GM12892 (cell line): ENCODE measurements around the gene GNA14.

Experiments
- DNase-seq: peaks from one replicate; pipeline ENCODE4 v3.0.0; 2011; ENCODE audit not compliant: insufficient read length
- FAIRE-seq: peaks from 2 replicates; lab custom pipeline; 2011; peaks lifted over from hg19 to GRCh38; lab: Jason Lieb, UNC
- POLR2A ChIP-seq: IDR thresholded peaks from 2 replicates; pipeline ENCODE4 v1.6.1; 2011; ENCODE audit warnings: low read depth, low read length, control low read depth
- POLR2AphosphoS5 ChIP-seq: IDR thresholded peaks from 2 replicates; pipeline ENCODE4 v1.6.1; 2011; ENCODE audit warnings: low read depth, low read length, control low read depth
- TAF1 ChIP-seq: IDR thresholded peaks from 2 replicates; pipeline ENCODE4 v1.6.1; 2011; ENCODE audit warnings: low read depth, mild to moderate bottlenecking, control low read depth, low read length, borderline replicate concordance

Gene GNA14

DNA sequence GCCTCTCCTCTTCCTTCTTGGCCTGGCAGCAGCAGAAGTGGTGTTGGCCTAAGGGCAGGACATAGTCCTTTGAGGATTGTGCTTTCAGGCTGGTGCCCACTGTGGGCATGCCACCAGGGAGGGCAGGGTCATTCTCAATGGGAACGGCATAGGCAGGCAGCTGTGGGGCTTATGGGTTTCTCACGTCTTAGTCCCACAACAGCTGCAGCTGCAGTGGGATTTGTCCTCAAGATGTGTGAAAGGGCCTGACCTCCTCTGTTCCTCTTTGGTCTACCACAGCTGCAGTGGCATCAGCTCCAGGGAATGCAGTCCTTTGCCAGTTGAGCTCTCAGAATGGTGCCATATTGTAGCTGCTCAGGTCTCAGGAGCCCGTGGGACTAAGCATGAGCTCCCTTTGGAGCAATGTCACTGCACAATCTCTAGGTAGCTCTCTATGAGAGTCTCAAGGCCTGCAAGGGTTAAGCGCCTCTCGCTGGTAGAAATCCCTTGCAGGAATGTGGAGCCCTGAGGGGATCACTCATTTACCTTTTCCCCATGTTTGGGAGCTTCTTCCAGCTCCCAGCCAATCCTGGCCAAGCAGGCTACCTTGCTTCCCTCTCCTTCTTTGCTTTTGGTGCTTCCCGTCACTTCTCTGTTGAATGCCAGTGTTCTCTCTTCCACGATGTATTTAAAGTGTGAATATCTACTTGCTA, 104.8 kb downstream of the GNA14 start:
- no peak for FAIRE-seq
- DNase-seq: no peak
- TF ChIP-seq POLR2A: no peak
- TF ChIP-seq TAF1: no peak
- no peak for TF ChIP-seq POLR2AphosphoS5

DNA sequence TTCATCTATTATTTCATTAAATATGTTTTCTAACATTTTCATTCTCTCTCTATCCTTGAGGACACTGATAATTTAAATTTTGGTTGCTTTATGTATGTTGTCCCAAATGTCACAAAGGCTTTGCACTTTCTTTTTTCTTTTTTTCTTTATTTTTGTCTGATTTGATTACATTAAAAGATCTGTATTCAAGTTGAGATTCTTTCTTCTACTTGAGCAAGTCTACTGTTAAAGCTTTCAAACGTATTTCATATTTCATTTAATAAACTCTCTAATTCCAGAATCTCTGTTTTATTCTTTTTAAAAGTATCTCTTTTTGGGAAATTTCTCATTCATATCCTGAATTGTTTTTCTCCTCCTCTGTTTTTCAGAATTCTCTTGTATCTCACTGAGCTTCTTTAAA, 106.5 kb downstream of the GNA14 start:
- DNase-seq (no peak), FAIRE-seq (no peak)
- no peak for TF ChIP-seq POLR2A
- no peak for TF ChIP-seq TAF1
- no peak for TF ChIP-seq POLR2AphosphoS5

DNA sequence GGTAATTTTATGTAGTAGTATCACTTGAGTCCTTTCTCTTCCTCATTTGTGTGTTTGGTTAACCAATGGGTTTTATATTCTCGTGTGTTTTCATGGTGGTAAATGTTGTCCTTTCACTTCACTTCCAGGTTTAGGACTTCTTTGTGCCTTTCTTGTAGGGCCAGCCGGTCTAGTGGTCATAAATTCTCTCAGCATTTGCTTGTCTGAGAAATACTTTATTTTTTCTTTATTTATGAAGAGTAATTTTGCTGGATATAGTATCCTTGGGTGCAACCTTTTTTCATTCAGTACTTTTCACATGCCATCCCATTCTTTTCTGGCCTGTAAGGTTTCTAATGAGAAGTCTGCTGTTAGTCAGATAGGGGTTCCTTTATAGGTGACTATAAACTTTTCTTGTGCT, 107.1 kb downstream of the GNA14 start:
- FAIRE-seq (no peak), DNase-seq (no peak)
- TF ChIP-seq POLR2AphosphoS5 (no peak), TAF1 (no peak), POLR2A (no peak)

DNA sequence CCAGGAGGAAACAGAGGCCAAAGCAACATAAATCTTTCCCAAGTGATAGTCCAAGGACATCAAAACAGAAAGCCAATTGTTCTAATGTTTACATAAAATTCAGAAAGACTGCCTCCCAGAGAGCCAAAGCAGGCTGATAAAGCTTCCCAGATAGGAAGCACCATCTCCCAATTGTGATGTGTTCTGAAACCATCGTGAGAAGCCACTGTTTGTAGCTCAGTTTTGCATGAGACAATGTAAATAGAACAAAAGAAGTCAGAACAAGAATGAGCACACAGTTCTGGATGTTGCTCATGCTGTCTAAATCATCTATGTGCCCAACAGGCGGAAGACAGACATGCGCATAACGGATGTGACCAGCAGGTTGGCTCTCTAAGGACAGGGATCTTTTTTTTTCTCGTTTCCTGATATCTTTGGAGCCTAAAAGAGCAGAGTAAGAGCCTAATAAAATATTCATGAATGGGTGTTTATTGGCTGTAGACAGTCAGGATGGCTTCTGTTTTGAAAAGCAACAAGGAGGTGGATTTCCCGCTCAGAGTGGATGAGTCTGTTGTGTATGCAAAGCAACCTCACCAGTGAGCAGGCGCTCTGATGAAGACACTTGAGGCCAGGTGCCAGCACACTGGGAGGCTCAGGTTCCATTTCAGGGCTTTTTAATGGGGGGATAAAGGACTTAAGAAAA, 113.6 kb downstream of the GNA14 start:
- TF ChIP-seq POLR2AphosphoS5: no peak
- no peak for TF ChIP-seq TAF1
- no peak for TF ChIP-seq POLR2A
- FAIRE-seq (no peak), DNase-seq (no peak)

DNA sequence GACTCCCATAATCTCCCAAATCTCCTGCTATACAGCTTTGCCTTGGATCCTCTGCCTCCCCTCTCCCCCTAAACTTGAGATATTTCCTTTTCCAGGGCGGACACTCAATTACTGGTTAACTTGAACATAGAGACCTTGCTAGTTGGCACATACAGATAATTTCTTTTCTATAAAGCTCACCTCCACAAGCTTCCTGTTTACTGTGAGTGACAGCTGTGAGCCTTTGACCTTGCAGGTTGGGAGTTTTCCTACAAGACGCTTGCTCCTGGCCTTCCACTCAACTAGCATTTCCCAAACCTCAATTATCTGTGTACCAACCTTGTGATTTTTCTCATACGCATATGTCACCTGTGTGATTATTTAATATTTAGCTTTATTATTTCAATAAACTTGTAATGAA, 114.5 kb downstream of the GNA14 start:
- no peak for FAIRE-seq
- no peak for DNase-seq
- TF ChIP-seq POLR2AphosphoS5 (no peak), TAF1 (no peak), POLR2A (no peak)

DNA sequence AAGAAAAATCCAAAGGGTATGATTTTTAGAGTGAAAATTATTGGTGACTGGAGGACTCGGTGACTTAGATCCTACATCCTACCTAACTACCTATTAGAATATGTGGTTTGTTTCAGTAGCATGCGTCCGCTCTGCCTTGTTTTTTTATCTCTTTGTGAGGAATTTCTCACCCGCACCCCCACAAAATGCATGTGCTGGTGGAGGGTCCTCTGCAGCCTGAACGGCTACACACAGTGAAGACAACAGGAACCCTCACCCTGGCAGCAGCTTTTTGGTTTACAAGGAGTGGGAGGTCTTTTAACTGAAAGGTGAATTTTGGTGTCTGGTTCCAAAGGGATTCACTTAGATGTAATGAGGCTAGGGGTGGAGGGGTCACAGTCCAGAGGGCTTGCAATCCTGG, 115.5 kb downstream of the GNA14 start:
- FAIRE-seq: no peak
- TF ChIP-seq TAF1: no peak
- TF ChIP-seq POLR2A: no peak
- no peak for TF ChIP-seq POLR2AphosphoS5
- no peak for DNase-seq

DNA sequence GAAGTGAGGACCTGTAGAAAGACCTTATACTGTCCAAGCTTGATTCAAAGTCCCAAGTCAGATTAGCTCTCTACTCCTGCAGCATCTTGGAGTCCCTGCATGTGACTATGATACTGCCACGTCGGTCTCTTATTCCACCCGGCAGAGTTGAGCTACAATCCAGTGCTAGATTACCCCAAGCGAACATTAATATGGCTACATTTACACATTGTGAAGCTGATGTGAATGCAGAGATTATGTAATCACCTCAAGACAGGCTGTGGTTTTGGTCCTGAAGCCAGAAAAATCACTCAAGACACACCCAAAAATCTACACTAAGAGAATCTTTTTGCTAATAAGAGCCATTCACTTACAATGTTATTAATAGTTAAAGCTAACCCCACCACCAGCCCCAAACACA, 116.7 kb downstream of the GNA14 start:
- no peak for FAIRE-seq

DNA sequence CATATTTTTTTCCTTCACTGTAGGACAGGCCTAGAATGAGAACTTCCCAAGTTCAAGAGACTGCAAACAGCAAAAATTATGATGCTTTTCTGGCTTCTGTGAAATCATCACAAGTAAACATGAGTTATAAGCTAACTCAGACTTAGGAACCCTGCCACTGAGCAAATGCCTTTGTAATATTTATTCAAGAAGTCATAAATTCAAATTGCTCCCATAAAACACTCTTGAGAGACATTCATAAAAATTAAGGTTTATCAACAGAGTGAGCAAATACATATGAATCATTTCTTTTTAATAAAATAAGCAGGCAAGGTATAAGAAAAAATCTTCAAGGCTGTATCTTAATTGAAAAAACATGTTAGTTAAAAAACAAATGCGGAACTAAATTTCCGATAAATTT, 124.2 kb downstream of the GNA14 start:
- DNase-seq (no peak), FAIRE-seq (no peak)
- TF ChIP-seq POLR2A (no peak), POLR2AphosphoS5 (no peak), TAF1 (no peak)

More for the DNA sequence above, 116.7 kb downstream of the GNA14 start:
- TF ChIP-seq TAF1 (no peak), POLR2A (no peak), POLR2AphosphoS5 (no peak)
- DNase-seq: no peak

DNA sequence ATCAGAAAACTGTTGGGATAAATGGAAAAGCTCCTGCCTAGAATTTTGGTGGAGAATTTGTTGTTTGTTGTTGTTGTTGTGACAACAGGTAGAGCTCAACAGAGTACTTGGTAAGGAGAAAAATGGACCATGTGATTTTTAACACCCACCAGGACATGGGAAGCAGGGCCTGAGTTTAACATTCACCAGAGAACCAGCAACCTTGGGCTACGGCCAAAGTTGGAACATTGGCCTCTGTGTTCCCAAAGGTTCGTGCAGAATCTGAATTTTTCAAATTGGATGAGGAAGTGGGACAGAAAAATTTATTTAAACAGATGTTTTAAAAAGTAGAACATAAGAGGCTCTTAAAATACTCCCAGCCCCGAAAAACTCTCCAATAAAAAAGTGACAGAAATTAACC, 127.0 kb downstream of the GNA14 start:
- TF ChIP-seq POLR2AphosphoS5 (no peak), TAF1 (no peak), POLR2A (no peak)
- no peak for FAIRE-seq
- no peak for DNase-seq

DNA sequence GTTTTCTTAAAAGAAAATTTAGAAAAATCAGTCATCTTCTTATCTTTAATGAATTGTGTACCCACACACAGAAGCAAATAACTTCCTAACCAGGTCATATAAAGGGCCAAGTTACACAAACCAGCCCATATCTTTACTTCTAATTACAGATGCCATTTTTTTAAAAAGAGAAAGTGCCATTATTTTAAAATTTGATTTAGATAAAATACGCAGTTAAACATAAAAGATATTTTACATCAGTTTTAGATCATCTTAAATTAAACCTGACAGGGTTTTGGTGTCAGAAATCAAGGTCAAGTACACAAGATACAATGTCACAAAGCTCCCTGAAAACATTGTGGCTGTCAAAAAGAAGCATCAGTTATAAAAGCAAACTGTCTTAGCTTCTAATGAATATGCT, 129.4 kb downstream of the GNA14 start:
- no peak for TF ChIP-seq POLR2A
- no peak for TF ChIP-seq TAF1
- TF ChIP-seq POLR2AphosphoS5: no peak
- FAIRE-seq (no peak), DNase-seq (no peak)

DNA sequence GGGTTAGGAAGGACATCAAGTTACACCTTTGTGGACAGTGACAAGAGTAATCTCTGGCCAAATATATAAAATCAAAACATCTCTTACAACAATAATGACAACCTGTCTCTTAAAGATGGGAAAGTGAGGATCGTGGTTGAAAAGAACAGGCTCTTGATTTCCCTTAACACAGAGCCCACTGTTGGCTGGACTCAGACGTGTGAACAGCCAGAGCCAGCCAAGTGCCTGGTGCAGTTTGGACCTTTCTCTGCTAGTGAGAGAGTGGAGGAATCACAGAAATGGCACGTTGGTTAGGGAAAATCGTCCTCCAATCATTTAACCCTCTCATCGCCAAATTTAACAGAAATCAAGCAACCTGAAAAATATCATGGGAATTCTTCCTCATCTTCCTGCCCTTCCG, 131.3 kb downstream of the GNA14 start:
- FAIRE-seq (no peak), DNase-seq (no peak)
- no peak for TF ChIP-seq TAF1
- TF ChIP-seq POLR2A: no peak
- TF ChIP-seq POLR2AphosphoS5: no peak

DNA sequence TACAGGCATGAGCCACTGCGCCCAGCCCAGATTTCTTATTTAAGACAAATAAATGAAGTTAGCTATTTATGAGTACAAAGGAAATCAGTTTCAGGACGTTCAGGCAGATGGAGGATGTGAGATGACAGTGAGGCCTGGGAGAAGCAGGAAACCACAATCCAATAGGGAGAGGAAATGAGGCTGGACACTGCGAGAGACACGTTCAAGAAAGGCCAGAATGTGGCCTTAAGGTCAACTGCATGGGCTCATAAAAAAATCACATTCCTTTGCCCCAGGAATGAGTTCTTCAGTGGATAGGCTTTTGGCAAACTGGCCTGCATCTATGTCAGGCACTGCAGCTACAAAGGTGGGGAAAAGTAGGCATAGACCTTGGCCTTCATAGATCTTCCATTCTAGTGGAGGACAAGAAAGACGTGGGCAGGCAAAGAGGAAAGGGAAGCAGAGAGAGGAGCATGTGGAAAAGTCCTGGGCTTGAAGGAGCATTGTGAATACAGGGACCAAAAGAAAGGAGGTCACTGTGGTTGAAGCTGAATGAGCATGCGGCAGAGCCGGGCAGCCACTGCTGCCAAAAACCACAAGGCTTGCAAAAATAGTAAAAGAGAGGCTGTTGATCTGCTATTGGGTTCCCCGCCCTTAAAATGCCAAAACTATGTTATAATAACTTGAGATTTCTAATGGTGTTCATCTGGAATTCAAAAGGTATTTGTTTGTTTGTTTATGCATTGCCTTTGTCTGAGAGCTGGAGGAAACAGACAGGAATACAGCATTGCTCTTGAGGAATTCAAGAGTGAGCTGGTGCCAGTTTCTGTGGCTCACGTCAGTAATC, 133.0 kb downstream of the GNA14 start:
- FAIRE-seq (no peak), DNase-seq (no peak)
- TF ChIP-seq TAF1 (no peak), POLR2AphosphoS5 (no peak), POLR2A (no peak)
